SKM-1 treated with dmso at 0.1 percent for 144 hours (cell line): ENCODE results near the gene CYBC1.

Experiments used
- DNase-seq: peaks from one replicate; lab custom pipeline; 2025; ENCODE audit not compliant: unreplicated experiment; lab: John Stamatoyannopoulos, UW

The CYBC1 gene

DNA sequence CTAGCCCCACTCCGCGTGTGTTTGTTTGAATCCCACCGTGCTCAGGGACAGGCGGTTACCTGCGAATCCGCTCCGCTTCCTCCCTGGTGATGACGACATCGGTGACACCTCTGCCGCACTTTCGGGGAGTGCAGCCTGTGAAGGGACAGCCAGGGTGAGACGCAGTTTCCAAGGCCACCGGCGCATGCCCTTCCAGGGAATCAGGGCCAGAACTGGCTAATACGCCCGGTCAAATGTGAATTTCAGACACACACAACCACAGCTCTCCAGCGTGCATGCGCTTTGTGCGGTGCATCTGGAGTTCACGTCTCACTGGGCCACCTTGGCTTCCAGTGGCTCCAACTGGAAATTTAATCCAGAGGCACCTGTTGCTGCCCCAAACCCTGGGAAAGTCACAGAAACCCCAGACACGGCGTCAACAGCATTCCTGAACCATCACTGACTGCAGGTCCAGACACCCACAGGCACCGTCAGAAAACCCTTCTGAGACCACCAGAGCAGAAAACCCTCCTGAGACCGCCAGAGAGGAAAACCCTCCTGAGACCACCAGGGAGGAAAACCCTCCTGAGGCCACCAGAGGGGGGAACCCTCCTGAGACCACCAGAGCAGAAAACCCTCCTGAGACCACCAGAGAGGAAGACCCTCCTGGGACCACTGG lies 39.0 kb downstream of the CYBC1 start:
- no peak for DNase-seq

- DNase-seq: no peak
Observed at GRCh38 chr17:82410014-82410716, 40.4 kb downstream of the CYBC1 start.

DNA sequence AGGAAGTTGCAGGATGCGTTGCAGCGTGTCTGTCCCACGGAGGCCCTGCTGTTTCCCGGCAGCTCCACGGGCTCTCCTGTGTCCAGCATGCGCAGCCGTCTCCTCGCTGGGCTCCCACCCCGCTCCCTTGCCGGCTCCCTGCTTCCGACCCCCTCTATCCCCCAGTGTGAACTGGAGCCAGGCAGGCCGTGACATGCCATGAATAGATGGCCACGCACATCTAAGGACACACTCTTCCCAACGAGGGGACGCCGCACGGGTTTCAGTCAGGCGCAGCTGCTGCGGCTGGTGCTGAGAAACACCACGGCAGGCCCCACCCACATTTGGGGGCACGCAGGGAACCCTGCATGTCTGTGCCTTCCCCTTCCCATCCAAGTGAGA lies 41.6 kb downstream of the CYBC1 start:
- no peak for DNase-seq

GRCh38 chr17:82408288-82408937 lies 42.1 kb downstream of the CYBC1 start:
- no peak for DNase-seq

DNA sequence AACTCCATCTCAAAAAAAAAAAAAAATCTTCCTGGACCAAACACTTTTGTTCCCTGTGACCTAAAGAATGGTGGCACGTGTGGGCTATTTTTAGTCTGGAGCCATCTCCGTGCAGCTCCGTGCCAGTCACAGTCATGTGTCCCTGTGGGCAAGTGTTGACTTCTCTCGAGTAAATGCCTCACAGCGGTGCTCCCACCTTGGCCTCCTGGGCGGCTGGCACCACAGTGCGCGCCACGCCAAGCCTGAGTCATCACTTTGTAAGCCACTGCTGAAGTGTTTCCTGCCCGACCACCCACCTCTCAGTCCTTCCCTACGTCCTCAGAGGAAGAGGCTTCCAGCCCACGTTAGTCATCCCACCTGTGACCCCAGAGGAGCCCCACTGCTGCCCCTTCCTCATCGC lies 43.3 kb downstream of the CYBC1 start:
- DNase-seq: no peak

- DNase-seq: no peak
Observed at GRCh38 chr17:82406131-82406671, 44.4 kb downstream of the CYBC1 start.

- no peak for DNase-seq
Observed at GRCh38 chr17:82405051-82405450, 45.5 kb downstream of the CYBC1 start.

DNA sequence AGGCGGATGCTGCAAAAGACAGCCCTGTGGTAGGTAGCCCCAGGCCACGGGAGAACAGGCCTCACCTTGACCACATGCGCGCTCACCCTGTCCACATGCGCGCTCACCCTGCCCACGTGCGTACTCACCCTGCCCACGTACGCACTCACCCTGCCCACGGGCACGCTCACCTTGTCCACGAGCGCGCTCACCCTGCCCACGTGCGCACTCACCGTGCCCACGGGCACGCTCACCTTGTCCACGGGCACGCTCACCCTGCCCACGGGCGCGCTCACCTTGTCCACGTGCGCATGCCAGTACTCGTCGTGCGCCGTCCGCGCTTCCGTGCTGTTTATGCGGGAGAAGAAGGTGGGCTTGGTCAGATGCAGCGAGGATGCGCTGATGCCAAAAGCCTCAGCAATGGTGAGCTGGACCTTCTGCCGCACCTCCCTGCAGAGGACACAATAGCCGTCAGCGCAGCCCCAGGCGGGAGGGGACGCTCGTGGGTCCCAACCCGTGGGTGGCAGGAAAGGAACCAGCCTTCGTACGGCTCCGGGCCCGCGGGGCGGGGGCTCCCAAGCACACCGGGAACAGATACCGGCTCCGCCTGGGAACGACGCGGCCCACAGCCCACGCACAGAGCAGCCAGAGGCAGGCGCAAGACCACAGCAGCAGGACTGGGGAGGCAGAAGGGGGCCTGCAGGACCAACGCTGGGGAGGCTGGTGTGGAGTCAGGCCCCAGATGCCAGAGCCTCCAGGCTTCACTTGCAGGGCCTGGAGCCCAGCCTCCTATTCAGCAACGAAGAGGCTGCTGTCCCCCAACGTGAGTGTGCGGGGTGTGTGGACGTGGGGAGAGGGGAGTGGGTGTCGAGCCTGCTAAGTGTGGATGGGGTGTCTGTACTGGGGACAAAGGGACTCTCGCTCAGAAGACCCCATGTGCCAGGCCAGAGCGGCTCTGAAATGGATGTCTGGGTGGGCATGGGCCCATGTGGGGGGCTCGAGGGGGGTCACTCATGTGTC lies 46.6 kb downstream of the CYBC1 start:
- DNase-seq: no peak

GRCh38 chr17:82402865-82403264 lies 47.7 kb downstream of the CYBC1 start:
- no peak for DNase-seq

GRCh38 chr17:82400830-82401229 lies 49.7 kb downstream of the CYBC1 start:
- DNase-seq: peak; percentile 90

GRCh38 chr17:82400206-82400605 lies 50.3 kb downstream of the CYBC1 start:
- DNase-seq: peak; percentile 58

GRCh38 chr17:82399601-82400101 lies 50.9 kb downstream of the CYBC1 start:
- no peak for DNase-seq

GRCh38 chr17:82399041-82399441 lies 51.5 kb downstream of the CYBC1 start:
- DNase-seq: no peak

DNA sequence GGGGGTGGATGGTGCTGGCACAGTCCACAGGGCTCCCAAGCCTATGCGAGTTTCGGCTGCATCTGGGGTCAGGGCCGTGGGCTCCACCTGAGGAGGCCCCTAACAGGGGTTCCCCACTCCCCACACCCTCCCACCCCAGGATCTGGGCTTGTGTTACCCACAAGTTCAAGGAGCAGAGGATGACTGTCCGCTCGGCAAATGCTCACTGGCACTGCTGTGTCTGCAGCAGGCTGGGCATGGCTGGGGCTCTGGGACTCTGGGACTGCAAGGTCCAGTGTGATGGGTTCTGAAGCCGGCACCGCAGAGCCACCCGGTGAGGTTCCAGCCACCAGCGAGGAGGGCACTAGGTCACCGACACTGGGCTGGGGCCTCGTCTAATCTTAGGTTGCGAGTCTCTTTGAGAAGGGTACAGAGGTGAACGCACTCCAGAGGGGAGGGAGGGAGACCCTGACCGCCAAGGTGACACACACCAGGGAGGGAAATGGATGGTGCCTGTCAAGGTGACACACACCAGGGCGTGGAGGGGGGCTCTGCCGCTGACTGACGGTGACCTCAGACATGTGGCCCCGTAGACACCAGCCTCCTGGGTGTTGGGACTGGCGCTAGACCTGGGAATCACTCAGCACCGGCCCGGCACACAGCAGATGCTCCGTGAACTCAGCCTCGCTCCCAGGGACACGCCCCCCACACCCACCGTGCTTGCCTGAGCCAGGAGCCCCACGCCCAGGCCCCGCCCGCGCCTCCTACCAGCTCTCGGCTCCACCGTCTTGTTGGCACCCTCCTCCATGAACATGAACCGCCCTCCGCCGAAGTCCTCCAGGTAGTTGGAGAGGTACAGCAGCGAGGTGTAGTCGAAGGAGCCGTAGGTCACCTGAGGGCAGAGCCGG lies 52.9 kb downstream of the CYBC1 start:
- no peak for DNase-seq

GRCh38 chr17:82396601-82397435 lies 53.7 kb downstream of the CYBC1 start:
- no peak for DNase-seq

- no peak for DNase-seq
Observed at GRCh38 chr17:82394278-82394677, 56.3 kb downstream of the CYBC1 start.

- no peak for DNase-seq
Observed at GRCh38 chr17:82392941-82393340, 57.6 kb downstream of the CYBC1 start.
